Upper lobe of right lung (tissue), 1 donor: ENCODE results near the gene HOXC9. TPM values are rescaled to one million over a fixed set of nuclear protein-coding genes. Genes with fewer than 3 reads are reported as not detected.
A peak's percentile ranks its signal among the peaks of the same experiment; 100 is the strongest.

Experiments used
- ATAC-seq: fragments of 200-7000 bp; cut with Tn5 transposase; one replicate; pipeline ENCODE4 v1.9.1; 2020; ENCODE audit warnings: mild to moderate bottlenecking, moderate library complexity
- DNase-seq: peaks from one replicate; pipeline ENCODE4 v3.0.0-alpha.2; 2020
- H3K27ac ChIP-seq: fragments of 200-600 bp; one replicate; pipeline ENCODE4 v1.8.0; 2022
- H3K27me3 ChIP-seq: fragments of 200-600 bp; one replicate; pipeline ENCODE4 v1.8.0; 2022; ENCODE audit warnings: mild to moderate bottlenecking
- H3K36me3 ChIP-seq: fragments of 200-600 bp; one replicate; pipeline ENCODE4 v1.8.0; 2022
- H3K4me1 ChIP-seq: fragments of 200-600 bp; one replicate; pipeline ENCODE4 v1.8.0; 2022
- H3K4me3 ChIP-seq: fragments of 200-600 bp; one replicate; pipeline ENCODE4 v1.8.0; 2022; ENCODE audit warnings: mild to moderate bottlenecking
- H3K9me3 ChIP-seq: fragments of 200-600 bp; one replicate; pipeline ENCODE4 v1.8.0; 2022
- intact Hi-C: fragments of 100-400 bp; cut with DNase I; formaldehyde crosslinking; loops from one replicate; pipeline ENCODE4 v1.11.0; 2022
- microRNA-seq: library from miRNA; unstranded; fragments of <30 nt; microRNA quantifications from one replicate; pipeline ENCODE4 v1.2.0, GENCODE V29; 2020; ENCODE audit warnings: borderline microRNAs expressed
- total RNA-seq: library from RNA; stranded (reverse); fragmentation: NEBNext Ultra II Directional; extraction: Animal tissue kit (Norgen Biotek cat#: 25700); gene quantifications from one replicate; pipeline ENCODE4 v1.2.1, GENCODE V29; 2021
- TF ChIP-seq, protein P1 (sequence below): fragments of 200-600 bp; IDR thresholded peaks from one replicate; pipeline ENCODE4 v1.8.0; 2022; ENCODE audit warnings: antibody characterized with exemption
- donor health status: DM: no; HTN: yes; CAD: no; lungs with severe emphysema.

The HOXC9 gene
- total RNA-seq, 1 donor from 2014 or later: 0.61 TPM

DNA sequence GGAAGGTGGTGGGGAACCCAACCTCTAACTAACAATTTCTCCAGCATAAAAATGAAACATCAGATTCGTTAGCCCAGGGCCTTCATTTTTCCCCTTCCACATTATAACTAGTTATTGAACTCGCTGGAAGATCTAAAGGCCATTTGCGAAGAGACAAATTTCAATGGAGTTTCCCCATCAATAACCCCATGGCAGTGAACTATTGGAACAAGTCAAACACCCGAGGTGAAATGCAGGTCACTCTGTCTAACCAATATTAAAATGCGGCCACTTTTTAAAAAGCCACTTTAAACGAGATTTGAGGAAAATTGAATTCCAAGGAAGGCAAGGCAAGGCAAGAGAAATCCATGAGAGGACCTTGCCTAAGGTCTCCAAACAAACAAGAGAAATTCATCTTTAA, 49.1 kb downstream of the HOXC9 start:
- Histone ChIP-seq H3K36me3 (no peaks in the 10 kb centered on the region), H3K27ac (no peak overlapping the region), H3K27me3 (peaks cover 89% of the 10 kb centered on the region), H3K9me3 (no peaks in the 10 kb centered on the region), H3K4me3 (no peak overlapping the region), H3K4me1 (peaks cover 8% of the 10 kb centered on the region)
- TF ChIP-seq, protein P1, sequence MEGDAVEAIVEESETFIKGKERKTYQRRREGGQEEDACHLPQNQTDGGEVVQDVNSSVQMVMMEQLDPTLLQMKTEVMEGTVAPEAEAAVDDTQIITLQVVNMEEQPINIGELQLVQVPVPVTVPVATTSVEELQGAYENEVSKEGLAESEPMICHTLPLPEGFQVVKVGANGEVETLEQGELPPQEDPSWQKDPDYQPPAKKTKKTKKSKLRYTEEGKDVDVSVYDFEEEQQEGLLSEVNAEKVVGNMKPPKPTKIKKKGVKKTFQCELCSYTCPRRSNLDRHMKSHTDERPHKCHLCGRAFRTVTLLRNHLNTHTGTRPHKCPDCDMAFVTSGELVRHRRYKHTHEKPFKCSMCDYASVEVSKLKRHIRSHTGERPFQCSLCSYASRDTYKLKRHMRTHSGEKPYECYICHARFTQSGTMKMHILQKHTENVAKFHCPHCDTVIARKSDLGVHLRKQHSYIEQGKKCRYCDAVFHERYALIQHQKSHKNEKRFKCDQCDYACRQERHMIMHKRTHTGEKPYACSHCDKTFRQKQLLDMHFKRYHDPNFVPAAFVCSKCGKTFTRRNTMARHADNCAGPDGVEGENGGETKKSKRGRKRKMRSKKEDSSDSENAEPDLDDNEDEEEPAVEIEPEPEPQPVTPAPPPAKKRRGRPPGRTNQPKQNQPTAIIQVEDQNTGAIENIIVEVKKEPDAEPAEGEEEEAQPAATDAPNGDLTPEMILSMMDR: no peak
- no peak for DNase-seq
- intact Hi-C loops: no loop called here
- no peak for ATAC-seq

DNA sequence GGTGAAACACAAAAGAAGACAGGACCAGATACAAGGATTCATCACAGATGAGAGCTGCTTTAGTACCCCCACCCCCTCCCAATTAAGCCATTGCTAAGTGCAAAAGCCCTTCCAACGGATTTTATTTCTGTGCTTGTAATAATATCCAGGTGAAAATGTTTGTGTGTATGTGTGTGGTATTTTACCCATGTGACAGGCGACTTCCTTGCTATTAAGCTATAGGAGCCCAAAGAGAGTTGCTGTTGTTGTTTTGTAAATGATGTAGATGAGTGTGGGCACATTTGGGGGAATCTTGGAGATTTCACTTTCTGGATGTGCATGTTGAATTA, 50.5 kb downstream of the HOXC9 start:
- intact Hi-C loops: no loop called here
- no peaks in the 10 kb centered on the region for H3K9me3 ChIP-seq
- TF ChIP-seq, protein P1: no peak
- H3K4me3 ChIP-seq: no peak overlapping the region
- H3K36me3 ChIP-seq: no peaks in the 10 kb centered on the region
- H3K27me3 ChIP-seq: peaks cover 86% of the 10 kb centered on the region
- H3K27ac ChIP-seq: no peak overlapping the region
- peaks cover 11% of the 10 kb centered on the region for H3K4me1 ChIP-seq
- DNase-seq (no peak), ATAC-seq (no peak)

DNA sequence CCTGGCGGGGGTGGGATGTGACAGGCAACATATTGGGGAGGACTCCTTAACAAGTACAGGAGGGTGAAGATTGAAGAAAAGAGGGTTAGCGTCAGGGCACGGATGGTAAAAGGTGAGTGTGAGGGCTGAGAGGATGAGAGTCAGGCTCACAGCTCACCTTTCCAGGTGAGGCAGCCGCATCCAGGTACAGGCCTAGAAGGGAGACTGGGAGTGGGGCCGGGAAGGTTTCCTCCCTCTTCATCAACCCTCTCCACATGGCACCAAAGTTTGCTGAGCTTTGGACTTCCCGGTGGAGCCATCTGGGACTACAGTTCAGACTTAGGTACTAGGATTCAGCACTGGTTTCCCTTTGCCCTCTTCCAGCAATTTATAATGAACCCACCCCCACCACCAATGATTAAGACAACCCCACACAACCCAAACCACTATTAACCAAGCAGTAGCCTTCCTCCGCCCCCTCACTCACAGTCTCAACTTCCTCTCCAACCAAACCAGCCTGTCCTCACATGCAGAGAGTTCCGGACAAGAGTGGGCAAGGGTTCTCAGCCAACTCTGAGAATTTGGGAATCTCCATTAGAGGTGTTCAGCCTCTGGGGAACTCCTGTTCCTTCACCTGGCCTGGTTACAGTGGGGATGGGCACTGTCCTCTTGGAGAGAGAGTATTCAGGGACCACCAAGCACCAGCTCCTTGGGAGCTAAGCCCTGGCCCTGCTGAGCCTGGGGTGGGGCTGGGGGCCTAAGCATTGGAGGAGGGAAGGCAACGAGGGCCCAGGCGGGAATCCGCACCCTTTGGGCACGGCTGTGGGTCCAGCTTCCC, 51.3 kb downstream of the HOXC9 start:
- ATAC-seq (no peak), DNase-seq (peak; percentile 48)
- intact Hi-C loops: no loop called here
- H3K27me3 ChIP-seq: peaks cover 84% of the 10 kb centered on the region
- no peaks in the 10 kb centered on the region for H3K36me3 ChIP-seq
- no peaks in the 10 kb centered on the region for H3K9me3 ChIP-seq
- TF ChIP-seq, protein P1: no peak
- H3K4me3 ChIP-seq: no peak overlapping the region
- H3K4me1 ChIP-seq: peaks cover 11% of the 10 kb centered on the region
- H3K27ac ChIP-seq: no peak overlapping the region

DNA sequence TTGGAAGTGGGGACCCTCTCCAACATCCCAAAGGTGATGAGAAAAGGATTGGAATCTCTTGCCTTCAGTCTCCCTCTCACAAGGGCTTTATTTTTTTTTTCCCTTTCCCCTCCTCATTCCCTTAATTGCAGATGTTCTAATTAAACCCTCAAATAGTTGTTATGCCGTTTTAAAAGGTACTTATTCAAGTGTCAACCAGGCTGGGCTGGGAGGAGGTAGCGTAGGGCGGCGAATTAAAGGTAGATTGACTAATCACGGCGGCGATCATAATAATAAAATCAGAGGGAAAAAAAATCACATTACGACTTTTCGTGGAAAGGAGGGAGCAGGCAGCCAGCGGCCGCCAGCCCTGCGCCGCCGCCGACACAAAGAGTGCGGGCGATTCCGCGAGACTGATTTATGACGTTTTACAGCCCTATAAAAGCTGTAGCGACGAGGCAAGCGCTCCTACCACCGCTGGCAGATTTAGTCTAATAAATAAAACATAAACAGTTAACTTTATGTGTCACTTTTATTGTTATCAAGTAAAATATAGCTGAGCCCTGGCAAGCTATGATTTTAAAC, 52.0 kb downstream of the HOXC9 start:
- Histone ChIP-seq H3K9me3 (no peaks in the 10 kb centered on the region), H3K27ac (no peak overlapping the region), H3K4me3 (no peak overlapping the region), H3K36me3 (no peaks in the 10 kb centered on the region), H3K27me3 (peaks cover 77% of the 10 kb centered on the region), H3K4me1 (peaks cover 11% of the 10 kb centered on the region)
- DNase-seq (peak; percentile 40), ATAC-seq (no peak)
- intact Hi-C loops: no loop called here
- TF ChIP-seq, protein P1: no peak

DNA sequence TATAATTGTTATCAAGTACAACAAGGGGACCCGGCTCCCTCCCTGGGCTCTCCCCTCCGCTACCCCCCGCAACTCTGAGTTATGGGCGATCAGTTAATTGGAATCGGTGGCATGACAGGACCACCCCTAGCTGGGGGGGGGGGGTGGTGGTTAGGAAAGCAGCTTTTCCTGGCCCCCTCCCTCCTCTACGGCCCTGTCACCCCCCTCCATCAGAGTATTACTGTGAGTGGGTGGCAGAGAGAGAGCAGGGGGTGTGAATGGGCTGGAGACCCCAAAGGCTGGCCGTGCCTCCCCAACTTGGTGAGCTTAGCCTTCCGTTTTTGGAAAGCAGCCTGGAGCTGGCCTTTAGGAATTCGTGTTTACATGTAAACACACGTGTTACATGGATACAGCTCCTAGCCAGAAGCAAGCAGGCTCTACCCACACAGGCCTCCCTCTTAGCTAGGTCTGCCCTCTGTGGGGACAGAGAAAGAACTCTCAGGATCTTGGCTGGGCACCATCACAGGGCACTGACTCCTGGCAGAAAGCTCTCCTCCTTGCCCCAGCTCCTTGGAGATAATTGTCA, 52.6 kb downstream of the HOXC9 start:
- H3K9me3 ChIP-seq: no peaks in the 10 kb centered on the region
- no peak overlapping the region for H3K4me3 ChIP-seq
- peaks cover 11% of the 10 kb centered on the region for H3K4me1 ChIP-seq
- ATAC-seq (no peak), DNase-seq (peak; percentile 40)
- intact Hi-C loops: no loop called here
- TF ChIP-seq, protein P1: no peak
- H3K27me3 ChIP-seq: peaks cover 75% of the 10 kb centered on the region
- H3K27ac ChIP-seq: no peak overlapping the region
- H3K36me3 ChIP-seq: no peaks in the 10 kb centered on the region

Small RNAs within 50 kb of the gene (microRNA-seq; reads per million reads assigned to microRNA genes)
- gene MIR196A2 (2.6 reads per million, percentile 16 among the genes with 10 or more reads in this experiment), gene MIR615 (5.1 reads per million, percentile 29 among the genes with 10 or more reads in this experiment)

Other genes with a start within 250 kb of the HOXC9 start
- gene CISTR, start 248.2 kb upstream of the HOXC9 start, total RNA-seq: not detected
- gene HOXC13, start 61.3 kb upstream of the HOXC9 start, total RNA-seq: not detected
- not detected for gene HOXC12, start 45.3 kb upstream of the HOXC9 start, total RNA-seq
- gene HOXC11, start 27.0 kb upstream of the HOXC9 start, total RNA-seq: not detected
- not detected for gene HOTAIR, start 25.2 kb upstream of the HOXC9 start, total RNA-seq
- gene HOXC10, start 15.0 kb upstream of the HOXC9 start, total RNA-seq: not detected
- 0.55 TPM for gene HOXC8, start 8.8 kb downstream of the HOXC9 start, total RNA-seq
- gene HOXC6, start 28.3 kb downstream of the HOXC9 start, total RNA-seq: 1.4 TPM
- gene HOXC5, start 32.9 kb downstream of the HOXC9 start, total RNA-seq: not detected
- 0.61 TPM for gene HOXC4, start 53.7 kb downstream of the HOXC9 start, total RNA-seq
- 22.7 TPM for gene SMUG1, start 188.8 kb downstream of the HOXC9 start, total RNA-seq